Measurements from ENCODE around the gene FKBP15. TPM values are rescaled to one million over a fixed set of nuclear protein-coding genes. Genes with fewer than 3 reads are reported as not detected.

The FKBP15 gene
- total RNA-seq, 1 experiment from 2014 or later: 33.5 TPM

DNA sequence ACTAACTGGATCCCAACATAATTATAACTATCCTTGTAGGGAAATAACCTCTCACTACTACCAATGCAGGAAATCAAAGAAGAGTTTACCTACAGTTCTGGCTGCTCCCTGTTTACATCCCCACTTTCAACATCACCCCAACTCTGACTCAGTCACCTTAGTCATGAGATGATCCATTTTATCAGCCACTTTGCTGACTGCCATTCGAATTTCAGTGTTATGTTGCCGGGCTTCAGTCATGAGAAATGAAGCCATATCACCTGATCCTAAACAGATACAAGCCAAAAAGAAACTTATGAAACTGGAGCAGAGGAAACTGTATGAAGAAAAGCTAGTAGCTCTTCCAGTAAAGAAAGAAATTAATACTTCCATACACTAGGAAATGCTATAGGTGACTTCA, 36.5 kb downstream of the FKBP15 start:
- Histone ChIP-seq H3K9me2 (ENCODE audit: insufficient read depth) (no peaks in the 10 kb centered on the region), H2AFZ (no peak overlapping the region), H3F3A (ENCODE audit: insufficient read depth, low read depth) (peaks cover 14% of the 10 kb centered on the region), H3K36me3 (ENCODE audit: low read depth) (peaks cover 48% of the 10 kb centered on the region), H4K20me1 (ENCODE audit: insufficient read depth) (no peaks in the 10 kb centered on the region), H3K9me3 (ENCODE audit: insufficient read depth, low read depth) (no peaks in the 10 kb centered on the region), H3K27me3 (ENCODE audit: insufficient read depth, low read depth) (no peaks in the 10 kb centered on the region), H3K79me2 (ENCODE audit: low read depth) (no peaks in the 10 kb centered on the region), H3K27ac (no peak overlapping the region), H3K4me1 (replicated peaks; ENCODE audit: insufficient read depth) (peaks cover 16% of the 10 kb centered on the region), H3K4me3 (no peak overlapping the region), H3K4me2 (no peak overlapping the region)
- TF ChIP-seq EZH2 (IDR thresholded peaks at IDR 0.05; ENCODE audit: low read depth): no peak
- TF ChIP-seq, protein P1, sequence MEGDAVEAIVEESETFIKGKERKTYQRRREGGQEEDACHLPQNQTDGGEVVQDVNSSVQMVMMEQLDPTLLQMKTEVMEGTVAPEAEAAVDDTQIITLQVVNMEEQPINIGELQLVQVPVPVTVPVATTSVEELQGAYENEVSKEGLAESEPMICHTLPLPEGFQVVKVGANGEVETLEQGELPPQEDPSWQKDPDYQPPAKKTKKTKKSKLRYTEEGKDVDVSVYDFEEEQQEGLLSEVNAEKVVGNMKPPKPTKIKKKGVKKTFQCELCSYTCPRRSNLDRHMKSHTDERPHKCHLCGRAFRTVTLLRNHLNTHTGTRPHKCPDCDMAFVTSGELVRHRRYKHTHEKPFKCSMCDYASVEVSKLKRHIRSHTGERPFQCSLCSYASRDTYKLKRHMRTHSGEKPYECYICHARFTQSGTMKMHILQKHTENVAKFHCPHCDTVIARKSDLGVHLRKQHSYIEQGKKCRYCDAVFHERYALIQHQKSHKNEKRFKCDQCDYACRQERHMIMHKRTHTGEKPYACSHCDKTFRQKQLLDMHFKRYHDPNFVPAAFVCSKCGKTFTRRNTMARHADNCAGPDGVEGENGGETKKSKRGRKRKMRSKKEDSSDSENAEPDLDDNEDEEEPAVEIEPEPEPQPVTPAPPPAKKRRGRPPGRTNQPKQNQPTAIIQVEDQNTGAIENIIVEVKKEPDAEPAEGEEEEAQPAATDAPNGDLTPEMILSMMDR (conservative IDR thresholded peaks at IDR 0.05): no peak
- BruUV-seq (replicated peaks): no TSS peak
- ChIA-PET CTCF (no interaction called here), POLR2A (ENCODE audit: unreplicated experiment) (no interaction called here)
- no peak for DNase-seq
- intact Hi-C loops (cut with micrococcal nuclease; ENCODE audit: unreplicated experiment): no loop called here

DNA sequence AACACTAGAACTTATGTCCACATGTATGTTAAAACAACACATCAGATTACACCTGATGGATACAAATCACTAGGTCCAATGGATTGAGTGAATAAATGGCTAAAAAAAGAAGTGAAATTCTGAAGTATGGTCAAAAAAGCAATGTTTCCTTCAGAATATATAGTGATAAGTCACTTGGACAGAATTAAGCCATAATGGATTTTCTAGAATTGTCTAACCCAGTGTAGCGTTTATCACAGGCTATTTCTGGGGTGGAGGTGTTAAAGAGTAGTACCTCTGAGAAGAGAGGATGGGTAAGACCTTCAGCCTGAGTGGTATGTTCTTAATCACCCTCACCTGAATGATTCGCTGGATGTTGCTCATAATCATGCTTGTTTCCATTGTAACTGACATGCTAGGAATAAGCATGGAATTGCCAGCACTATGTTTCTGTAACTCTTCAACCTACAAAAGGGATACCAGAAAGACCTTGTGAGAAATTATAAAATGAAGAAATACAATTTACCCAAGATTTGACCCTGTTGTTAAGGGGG, 37.1 kb downstream of the FKBP15 start:
- Histone ChIP-seq H3K4me2 (no peak overlapping the region), H3K79me2 (ENCODE audit: low read depth) (no peaks in the 10 kb centered on the region), H3K4me1 (replicated peaks; ENCODE audit: insufficient read depth) (peaks cover 16% of the 10 kb centered on the region), H4K20me1 (ENCODE audit: insufficient read depth) (no peaks in the 10 kb centered on the region), H3K9me3 (ENCODE audit: insufficient read depth, low read depth) (no peaks in the 10 kb centered on the region), H3K36me3 (ENCODE audit: low read depth) (peaks cover 51% of the 10 kb centered on the region), H3K27me3 (ENCODE audit: insufficient read depth, low read depth) (no peaks in the 10 kb centered on the region), H3F3A (ENCODE audit: insufficient read depth, low read depth) (peaks cover 14% of the 10 kb centered on the region), H3K4me3 (no peak overlapping the region), H2AFZ (no peak overlapping the region), H3K9me2 (ENCODE audit: insufficient read depth) (no peaks in the 10 kb centered on the region), H3K27ac (no peak overlapping the region)
- DNase-seq: no peak
- BruUV-seq (replicated peaks): no TSS peak
- TF ChIP-seq, protein P1 (conservative IDR thresholded peaks at IDR 0.05): no peak
- TF ChIP-seq EZH2 (IDR thresholded peaks at IDR 0.05; ENCODE audit: low read depth): no peak
- ChIA-PET CTCF (no interaction called here), POLR2A (ENCODE audit: unreplicated experiment) (no interaction called here)
- intact Hi-C loops (cut with micrococcal nuclease; ENCODE audit: unreplicated experiment): no loop called here

GRCh38 chr9:113181165-113181564, 39.9 kb downstream of the FKBP15 start:
- Histone ChIP-seq H3K4me2 (no peak overlapping the region), H3K4me3 (no peak overlapping the region), H3K27me3 (ENCODE audit: insufficient read depth, low read depth) (no peaks in the 10 kb centered on the region), H3K9me3 (ENCODE audit: insufficient read depth, low read depth) (peaks cover under 1% of the 10 kb centered on the region; the same call in 1 of the 2 replicates), H3K4me1 (replicated peaks; ENCODE audit: insufficient read depth) (no peaks in the 10 kb centered on the region), H3K27ac (no peak overlapping the region), H3K36me3 (ENCODE audit: low read depth) (peaks cover 61% of the 10 kb centered on the region), H4K20me1 (ENCODE audit: insufficient read depth) (no peaks in the 10 kb centered on the region), H3K79me2 (ENCODE audit: low read depth) (no peaks in the 10 kb centered on the region), H3K9me2 (ENCODE audit: insufficient read depth) (no peaks in the 10 kb centered on the region), H2AFZ (no peak overlapping the region), H3F3A (ENCODE audit: insufficient read depth, low read depth) (no peaks in the 10 kb centered on the region)
- TF ChIP-seq EZH2 (IDR thresholded peaks at IDR 0.05; ENCODE audit: low read depth): no peak
- TF ChIP-seq, protein P1 (conservative IDR thresholded peaks at IDR 0.05): no peak
- intact Hi-C loops (cut with micrococcal nuclease; ENCODE audit: unreplicated experiment): no loop called here
- ChIA-PET CTCF (no interaction called here), POLR2A (ENCODE audit: unreplicated experiment) (no interaction called here)
- no peak for DNase-seq
- BruUV-seq (replicated peaks): no TSS peak
